Measurements from ENCODE around the gene CLRN3. TPM values are rescaled to one million over a fixed set of nuclear protein-coding genes. Genes with fewer than 3 reads are reported as not detected.

The CLRN3 gene, protein sequence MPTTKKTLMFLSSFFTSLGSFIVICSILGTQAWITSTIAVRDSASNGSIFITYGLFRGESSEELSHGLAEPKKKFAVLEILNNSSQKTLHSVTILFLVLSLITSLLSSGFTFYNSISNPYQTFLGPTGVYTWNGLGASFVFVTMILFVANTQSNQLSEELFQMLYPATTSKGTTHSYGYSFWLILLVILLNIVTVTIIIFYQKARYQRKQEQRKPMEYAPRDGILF
- not detected in 2 replicates for polyA plus RNA-seq (2013)

DNA sequence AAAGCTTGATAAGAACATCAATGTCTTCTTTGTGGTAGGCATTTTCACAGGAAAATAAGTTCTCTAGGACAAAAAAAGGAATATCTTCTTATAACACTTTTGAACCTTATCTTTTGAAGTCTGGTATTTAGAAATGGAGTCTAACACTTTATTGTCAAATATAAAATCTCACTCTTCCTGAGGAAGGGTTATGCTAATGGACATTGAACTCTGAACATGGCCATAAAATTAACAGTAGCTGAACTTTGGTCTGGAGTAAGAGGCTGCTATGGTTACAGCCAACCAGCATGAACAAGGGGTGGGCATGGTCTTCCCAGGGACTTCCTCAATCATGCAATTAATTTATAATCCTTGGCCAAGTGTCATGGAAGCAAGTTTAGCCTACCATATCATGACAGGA, at the start of gene CLRN3:
TSS of gene CLRN3 (minus strand) at position 199 of the 400 bp plus-strand sequence. CDS start at position 42, 157 bp downstream.
- Histone ChIP-seq H2AK5ac (ENCODE audit: low read length) (no peak within 1 kb of the TSS), H3K14ac (ENCODE audit: low read length) (no peak within 1 kb of the TSS), H3K27me3 (ENCODE audit: insufficient read depth, low read length) (no peaks in the 10 kb centered on the region), H3K9ac (ENCODE audit: low read length) (no peak within 1 kb of the TSS), H3K23ac (ENCODE audit: low read length) (no peak within 1 kb of the TSS), H3K36me3 (ENCODE audit: control insufficient read depth in 1 of 2, insufficient read depth in 2 of 2, low read length in 2 of 2) (no peaks in the 10 kb centered on the region), H3K9me3 (ENCODE audit: insufficient read depth, low read depth, low read length) (peaks cover 1% of the 10 kb centered on the region), H3K4me3 (ENCODE audit: low read depth, low read length) (no peak within 1 kb of the TSS), H4K12ac (ENCODE audit: low read depth, low read length) (no peak within 1 kb of the TSS), H3K4me2 (ENCODE audit: low read length) (no peak within 1 kb of the TSS), H3K18ac (ENCODE audit: low read length) (no peak within 1 kb of the TSS), H2AFZ (ENCODE audit: insufficient read depth, low read length, poor library complexity) (no peak within 1 kb of the TSS), H3K27ac (ENCODE audit: low read depth, low read length) (no peak within 1 kb of the TSS), H3K4me1 (ENCODE audit: control insufficient read depth in 1 of 2, insufficient read depth in 2 of 2, low read length in 2 of 2) (peaks cover 2 to 3% of the 10 kb centered on the region in 2 experiments), H3K4ac (ENCODE audit: low read depth, low read length) (no peak within 1 kb of the TSS), H2BK120ac (ENCODE audit: insufficient read depth, low read length, poor library complexity) (no peak within 1 kb of the TSS), H2BK12ac (ENCODE audit: low read length) (no peak within 1 kb of the TSS), H3K79me1 (ENCODE audit: low read length) (no peaks in the 10 kb centered on the region), H2BK5ac (ENCODE audit: low read depth, low read length, poor library complexity) (no peak within 1 kb of the TSS), H3K79me2 (ENCODE audit: control insufficient read depth, insufficient read depth, low read length, poor library complexity) (no peaks in the 10 kb centered on the region), H4K91ac (ENCODE audit: low read depth, low read length) (no peak within 1 kb of the TSS), H4K8ac (ENCODE audit: low read depth, low read length) (no peak within 1 kb of the TSS)
- no peak for DNase-seq

DNA sequence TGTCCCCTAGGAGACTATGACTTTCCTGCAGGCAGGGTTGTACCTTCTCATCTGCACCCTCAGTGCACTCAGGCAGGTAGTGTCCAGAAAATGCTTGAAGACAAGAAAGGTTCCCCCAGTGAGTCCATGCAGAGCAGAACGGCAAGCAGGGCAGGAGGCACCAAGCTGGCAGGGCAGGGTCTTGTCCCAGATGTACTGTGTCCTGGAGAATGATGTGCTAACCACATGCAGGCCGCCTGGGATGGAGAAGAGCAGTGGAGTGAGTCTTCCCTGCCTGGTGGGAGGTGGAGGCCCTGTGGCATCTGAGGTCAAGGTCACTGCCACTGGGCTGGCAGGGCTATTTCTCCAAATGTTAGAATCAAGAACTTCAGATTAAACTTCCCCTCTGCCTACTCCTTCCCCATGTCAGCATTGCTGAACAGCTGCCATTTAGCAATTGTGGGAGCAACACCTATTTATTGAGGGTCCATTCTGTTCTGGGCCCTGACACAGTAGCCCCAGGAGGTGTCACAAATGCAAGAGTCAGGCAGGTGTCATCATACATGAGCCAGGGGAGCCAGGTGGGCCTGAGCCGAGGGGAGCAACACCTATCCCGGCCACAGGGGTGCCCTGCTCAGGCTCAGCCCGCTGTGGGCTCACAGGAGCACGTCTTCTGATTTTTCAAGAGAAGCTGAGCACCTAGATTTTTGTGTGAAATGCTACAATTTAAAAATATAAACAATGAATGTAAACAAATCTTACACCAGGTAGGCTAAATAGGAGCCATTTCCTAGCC, 48.3 kb upstream of the CLRN3 start:
- Histone ChIP-seq H2BK12ac (ENCODE audit: low read length) (no peak overlapping the region), H2BK5ac (ENCODE audit: low read depth, low read length, poor library complexity) (no peak overlapping the region), H2AFZ (ENCODE audit: insufficient read depth, low read length, poor library complexity) (no peak overlapping the region), H3K4me1 (ENCODE audit: control insufficient read depth in 1 of 2, insufficient read depth in 2 of 2, low read length in 2 of 2) (peaks cover 12 to 22% of the 10 kb centered on the region in 2 experiments), H3K79me1 (ENCODE audit: low read length) (peaks cover 2% of the 10 kb centered on the region), H3K27me3 (ENCODE audit: insufficient read depth, low read length) (no peaks in the 10 kb centered on the region), H3K4me3 (ENCODE audit: low read depth, low read length) (no peak overlapping the region), H3K18ac (ENCODE audit: low read length) (no peak overlapping the region), H3K36me3 (ENCODE audit: control insufficient read depth in 1 of 2, insufficient read depth in 2 of 2, low read length in 2 of 2) (no peaks in the 10 kb centered on the region), H3K23ac (ENCODE audit: low read length) (no peak overlapping the region), H3K9ac (ENCODE audit: low read length) (no peak overlapping the region), H3K79me2 (ENCODE audit: control insufficient read depth, insufficient read depth, low read length, poor library complexity) (no peaks in the 10 kb centered on the region), H4K12ac (ENCODE audit: low read depth, low read length) (no peak overlapping the region), H3K9me3 (ENCODE audit: insufficient read depth, low read depth, low read length) (no peaks in the 10 kb centered on the region), H3K4me2 (ENCODE audit: low read length) (no peak overlapping the region), H3K27ac (ENCODE audit: low read depth, low read length) (no peak overlapping the region), H3K4ac (ENCODE audit: low read depth, low read length) (no peak overlapping the region), H4K91ac (ENCODE audit: low read depth, low read length) (no peak overlapping the region), H3K14ac (ENCODE audit: low read length) (no peak overlapping the region), H2AK5ac (ENCODE audit: low read length) (no peak overlapping the region), H2BK120ac (ENCODE audit: insufficient read depth, low read length, poor library complexity) (no peak overlapping the region), H4K8ac (ENCODE audit: low read depth, low read length) (no peak overlapping the region)
- DNase-seq, result no peak
- no CpG with 5 or more reads among the region's 6 CpGs for WGBS (ENCODE audit: extremely low coverage, insufficient coverage, insufficient read length)

DNA sequence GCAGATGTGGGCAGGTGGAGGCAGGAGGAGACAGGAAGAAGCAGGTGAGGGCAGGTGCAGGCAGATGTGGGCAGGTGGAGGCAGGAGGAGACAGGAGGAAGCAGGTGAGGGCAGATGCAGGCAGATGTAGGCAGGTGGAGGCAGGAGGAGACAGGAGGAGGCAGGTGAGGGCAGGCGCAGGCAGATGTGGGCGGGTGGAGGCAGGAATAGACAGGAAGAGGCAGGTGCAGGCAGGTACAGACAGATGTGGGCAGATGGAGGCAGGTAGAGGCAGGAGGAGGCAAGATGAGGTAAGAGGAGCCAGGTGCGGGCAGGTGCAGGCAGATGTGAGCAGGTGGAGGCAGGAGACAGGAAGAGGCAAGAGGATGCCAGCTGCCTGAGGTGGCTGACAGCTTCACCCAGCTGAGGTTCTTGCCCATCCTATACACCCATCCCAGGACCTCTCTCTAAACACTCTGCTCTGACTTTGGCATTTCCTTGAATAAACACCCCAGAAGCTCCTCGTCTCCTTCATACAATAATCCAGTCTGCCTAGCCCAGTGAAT, 47.1 kb upstream of the CLRN3 start:
- Histone ChIP-seq H4K8ac (ENCODE audit: low read depth, low read length) (no peak overlapping the region), H3K27me3 (ENCODE audit: insufficient read depth, low read length) (no peaks in the 10 kb centered on the region), H2AFZ (ENCODE audit: insufficient read depth, low read length, poor library complexity) (no peak overlapping the region), H2BK12ac (ENCODE audit: low read length) (no peak overlapping the region), H3K4me2 (ENCODE audit: low read length) (no peak overlapping the region), H3K79me1 (ENCODE audit: low read length) (peaks cover 2% of the 10 kb centered on the region), H3K4me1 (ENCODE audit: control insufficient read depth in 1 of 2, insufficient read depth in 2 of 2, low read length in 2 of 2) (peaks cover 7 to 10% of the 10 kb centered on the region in 2 experiments), H2BK5ac (ENCODE audit: low read depth, low read length, poor library complexity) (no peak overlapping the region), H4K91ac (ENCODE audit: low read depth, low read length) (no peak overlapping the region), H3K79me2 (ENCODE audit: control insufficient read depth, insufficient read depth, low read length, poor library complexity) (no peaks in the 10 kb centered on the region), H3K9me3 (ENCODE audit: insufficient read depth, low read depth, low read length) (no peaks in the 10 kb centered on the region), H4K12ac (ENCODE audit: low read depth, low read length) (no peak overlapping the region), H3K4me3 (ENCODE audit: low read depth, low read length) (no peak overlapping the region), H3K14ac (ENCODE audit: low read length) (no peak overlapping the region), H3K9ac (ENCODE audit: low read length) (no peak overlapping the region), H3K18ac (ENCODE audit: low read length) (no peak overlapping the region), H3K27ac (ENCODE audit: low read depth, low read length) (no peak overlapping the region), H2AK5ac (ENCODE audit: low read length) (no peak overlapping the region), H3K23ac (ENCODE audit: low read length) (no peak overlapping the region), H3K4ac (ENCODE audit: low read depth, low read length) (no peak overlapping the region), H2BK120ac (ENCODE audit: insufficient read depth, low read length, poor library complexity) (no peak overlapping the region), H3K36me3 (ENCODE audit: control insufficient read depth in 1 of 2, insufficient read depth in 2 of 2, low read length in 2 of 2) (no peaks in the 10 kb centered on the region)
- WGBS (ENCODE audit: extremely low coverage, insufficient coverage, insufficient read length), result no CpG with 5 or more reads among the region's 4 CpGs
- DNase-seq, result peak; percentile 57 to 70

DNA sequence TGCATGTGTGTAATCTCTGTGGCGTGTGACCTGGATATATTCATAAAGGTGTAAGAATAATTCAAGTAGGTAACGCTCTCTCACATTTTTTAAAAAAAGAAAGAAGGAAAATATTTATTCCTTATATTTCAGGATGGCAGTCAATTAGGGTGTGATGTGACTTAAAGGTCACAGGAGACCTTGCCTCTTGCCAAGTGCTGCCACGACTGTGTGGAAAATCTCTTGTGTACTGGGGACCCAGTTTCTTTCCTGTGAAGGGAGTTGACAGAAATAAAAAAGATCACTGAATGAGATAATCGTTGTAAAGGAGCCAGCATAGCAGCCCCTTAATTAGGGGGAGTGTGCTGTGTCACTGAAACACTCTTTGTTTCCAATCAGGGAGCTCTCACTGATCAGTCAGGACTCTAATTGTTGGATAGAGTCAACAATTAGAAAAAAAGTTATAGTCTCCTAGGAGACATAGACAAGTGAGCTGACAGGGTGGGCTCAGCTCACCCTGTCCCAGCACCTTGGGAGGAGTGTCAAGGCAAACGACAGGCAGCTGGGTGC, 45.2 kb upstream of the CLRN3 start:
- Histone ChIP-seq H4K12ac (ENCODE audit: low read depth, low read length) (no peak overlapping the region), H3K9ac (ENCODE audit: low read length) (no peak overlapping the region), H2AK5ac (ENCODE audit: low read length) (no peak overlapping the region), H3K9me3 (ENCODE audit: insufficient read depth, low read depth, low read length) (no peaks in the 10 kb centered on the region), H3K4me1 (ENCODE audit: control insufficient read depth in 1 of 2, insufficient read depth in 2 of 2, low read length in 2 of 2) (no peaks in the 10 kb centered on the region), H3K27me3 (ENCODE audit: insufficient read depth, low read length) (no peaks in the 10 kb centered on the region), H3K4me2 (ENCODE audit: low read length) (no peak overlapping the region), H3K79me2 (ENCODE audit: control insufficient read depth, insufficient read depth, low read length, poor library complexity) (no peaks in the 10 kb centered on the region), H3K27ac (ENCODE audit: low read depth, low read length) (no peak overlapping the region), H4K8ac (ENCODE audit: low read depth, low read length) (no peak overlapping the region), H2BK5ac (ENCODE audit: low read depth, low read length, poor library complexity) (no peak overlapping the region), H3K14ac (ENCODE audit: low read length) (no peak overlapping the region), H2AFZ (ENCODE audit: insufficient read depth, low read length, poor library complexity) (no peak overlapping the region), H3K36me3 (ENCODE audit: control insufficient read depth in 1 of 2, insufficient read depth in 2 of 2, low read length in 2 of 2) (no peaks in the 10 kb centered on the region), H2BK12ac (ENCODE audit: low read length) (no peak overlapping the region), H3K4me3 (ENCODE audit: low read depth, low read length) (no peak overlapping the region), H3K79me1 (ENCODE audit: low read length) (no peaks in the 10 kb centered on the region), H3K4ac (ENCODE audit: low read depth, low read length) (no peak overlapping the region), H3K18ac (ENCODE audit: low read length) (no peak overlapping the region), H2BK120ac (ENCODE audit: insufficient read depth, low read length, poor library complexity) (no peak overlapping the region), H4K91ac (ENCODE audit: low read depth, low read length) (no peak overlapping the region), H3K23ac (ENCODE audit: low read length) (no peak overlapping the region)
- WGBS (ENCODE audit: extremely low coverage, insufficient coverage, insufficient read length), result no CpG with 5 or more reads among the region's 5 CpGs
- DNase-seq, result no peak

Data from trophoblast cell (in vitro differentiated cells and primary cell).